ENCODE results near the gene LRCH2. TPM values are rescaled to one million over a fixed set of nuclear protein-coding genes. Genes with fewer than 3 reads are reported as not detected.
A peak's percentile ranks its signal among the peaks of the same experiment; 100 is the strongest.
"Not testable (repeated sequence)": the region's sequence is repeated elsewhere in the genome, so short reads cannot be mapped to it uniquely, and the experiment has no call there.

The LRCH2 gene
- total RNA-seq, 1 donor, result 8.2 TPM

GRCh38 chrX:115236560-115236959 lies 2.7 kb upstream of the LRCH2 start:
- no peak overlapping the region for H3K4me3 ChIP-seq (ENCODE audit: low read depth, low read length)
- DNase-seq (ENCODE audit: low read depth), result peak; percentile 23
- TF ChIP-seq CTCF (IDR thresholded peaks at IDR 0.05; ENCODE audit: insufficient read depth, low read depth, low read length), result no peak

GRCh38 chrX:115234461-115234860 lies 565 bp upstream of the LRCH2 start:
- DNase-seq (ENCODE audit: low read depth), result no peak
- TF ChIP-seq CTCF (IDR thresholded peaks at IDR 0.05; ENCODE audit: insufficient read depth, low read depth, low read length), result no peak
- peak overlapping the region; percentile 67 for H3K4me3 ChIP-seq (ENCODE audit: low read depth, low read length)

DNA sequence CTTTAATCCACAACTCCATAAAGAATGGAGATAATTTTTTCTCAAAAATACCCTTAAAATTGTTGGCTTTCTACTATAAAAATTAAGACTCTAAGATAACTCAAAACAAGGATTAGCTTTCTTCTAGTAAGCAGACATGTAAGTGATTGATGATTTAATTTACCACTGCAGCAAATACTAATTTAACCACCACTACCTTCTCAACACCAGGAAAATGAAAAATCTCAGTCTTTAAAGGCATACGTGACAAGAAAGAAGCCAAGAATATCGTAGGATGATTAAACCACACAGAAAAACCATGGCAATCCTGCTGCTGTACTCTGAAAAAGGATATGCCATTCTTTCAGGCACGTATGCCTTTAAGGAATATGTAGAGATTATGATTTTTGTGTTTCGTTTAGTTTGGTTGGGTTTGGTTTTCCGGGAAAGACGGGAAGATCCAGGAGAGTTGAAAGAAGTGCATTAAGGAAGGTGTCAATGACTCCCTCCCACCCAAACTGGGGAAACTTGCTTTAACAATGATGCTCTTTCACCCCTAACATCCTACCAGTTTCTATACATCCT lies 881 bp downstream of the LRCH2 start:
- H3K4me3 ChIP-seq (ENCODE audit: low read depth, low read length), result peak overlapping the region; percentile 67
- no peak for DNase-seq (ENCODE audit: low read depth)
- no peak for TF ChIP-seq CTCF (IDR thresholded peaks at IDR 0.05; ENCODE audit: insufficient read depth, low read depth, low read length)

GRCh38 chrX:115229337-115230003 lies 4.4 kb downstream of the LRCH2 start:
- no peak overlapping the region for H3K4me3 ChIP-seq (ENCODE audit: low read depth, low read length)
- no peak for TF ChIP-seq CTCF (IDR thresholded peaks at IDR 0.05; ENCODE audit: insufficient read depth, low read depth, low read length)
- DNase-seq (ENCODE audit: low read depth), result no peak

DNA sequence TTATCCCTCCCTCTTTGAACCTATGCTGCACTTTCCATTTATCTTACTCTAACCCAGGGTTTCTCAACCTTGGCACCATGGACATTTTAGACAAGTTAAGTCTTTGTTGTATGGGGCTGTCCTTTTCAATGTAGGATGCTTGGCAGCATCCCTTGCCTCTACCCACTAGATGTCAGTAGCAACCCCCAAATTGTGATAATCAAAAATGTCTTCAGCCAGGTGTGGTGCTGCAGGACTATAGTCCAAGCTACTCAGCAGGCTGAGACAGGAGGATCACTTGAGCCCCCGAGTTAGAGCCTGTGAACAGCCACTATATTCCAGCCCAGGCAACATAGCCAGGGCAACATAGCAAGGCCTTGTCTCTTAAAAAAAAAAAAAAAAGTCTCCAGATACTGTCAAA lies 7.0 kb downstream of the LRCH2 start:
- no peak overlapping the region for H3K4me3 ChIP-seq (ENCODE audit: low read depth, low read length)
- DNase-seq (ENCODE audit: low read depth), result peak; percentile 33
- peak; percentile 56 for TF ChIP-seq CTCF (IDR thresholded peaks at IDR 0.05; ENCODE audit: insufficient read depth, low read depth, low read length)

GRCh38 chrX:115217346-115217745 lies 16.6 kb downstream of the LRCH2 start:
- not testable (repeated sequence) for DNase-seq (ENCODE audit: low read depth); H3K4me3 ChIP-seq (ENCODE audit: low read depth, low read length)

DNA sequence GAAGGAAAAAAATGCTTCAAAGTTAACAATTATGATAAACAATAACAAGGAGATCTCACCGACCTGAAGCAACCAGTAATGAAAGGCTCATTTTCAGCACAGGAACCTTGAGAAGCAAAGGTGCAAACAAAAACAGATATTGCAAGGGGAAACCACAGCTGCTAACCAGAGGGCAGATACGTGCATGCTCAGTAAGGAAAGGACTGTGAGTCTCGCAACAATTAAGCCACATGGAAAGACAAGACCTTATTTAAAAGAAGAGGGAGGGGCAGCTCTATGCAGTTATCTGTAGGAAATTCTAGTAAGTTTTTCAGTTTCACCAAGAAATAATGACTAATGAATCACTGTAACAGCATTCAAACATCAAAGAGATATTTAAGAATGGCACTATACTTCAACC lies 19.3 kb downstream of the LRCH2 start:
- DNase-seq (ENCODE audit: low read depth), result no peak
- TF ChIP-seq CTCF (IDR thresholded peaks at IDR 0.05; ENCODE audit: insufficient read depth, low read depth, low read length), result no peak
- no peak overlapping the region for H3K4me3 ChIP-seq (ENCODE audit: low read depth, low read length)
